ENCODE results near the gene SGTA. TPM values are rescaled to one million over a fixed set of nuclear protein-coding genes. Genes with fewer than 3 reads are reported as not detected.

SGTA gene
- polyA plus RNA-seq, 1 donor, result 41.3 TPM

DNA sequence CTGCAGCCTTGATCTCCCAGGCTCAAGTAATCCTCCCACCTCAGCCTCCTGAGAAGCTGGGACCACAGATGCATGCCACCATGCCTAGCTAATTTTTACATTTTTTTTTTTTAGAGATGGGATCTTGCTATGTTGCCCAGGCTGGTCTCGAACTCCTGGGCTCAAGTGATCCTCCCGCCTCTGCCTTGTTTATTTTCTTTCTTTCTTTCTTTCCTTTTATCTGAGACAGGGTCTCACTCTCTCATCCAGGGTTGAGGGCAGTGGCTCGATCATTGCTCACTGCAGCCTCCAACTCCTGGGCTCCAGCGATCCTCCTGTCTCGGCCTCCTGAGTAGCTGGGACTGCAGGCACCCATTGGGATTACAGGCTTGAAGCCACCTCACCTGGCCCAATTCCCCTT is 76.8 kb downstream of the SGTA start:
- 88% methylated on average over 1 of the region's 5 CpGs for WGBS (ENCODE audit: insufficient coverage, low lambda C conversion rate)

More for the DNA sequence above, 76.8 kb downstream of the SGTA start:
- no peaks in the 10 kb centered on the region for H3K9me3 ChIP-seq (ENCODE audit: control insufficient read depth, low read depth, low read length)
- no peak for DNase-seq
- H3K27ac ChIP-seq (ENCODE audit: low read length), result no peak overlapping the region
- H3K27me3 ChIP-seq (ENCODE audit: control insufficient read depth, insufficient read depth, low read length), result peaks cover 24% of the 10 kb centered on the region
- peaks cover 4% of the 10 kb centered on the region for H3K4me1 ChIP-seq (ENCODE audit: control insufficient read depth, insufficient read depth, low read length)
- H3K4me3 ChIP-seq (ENCODE audit: low read length), result no peak overlapping the region
- H3K36me3 ChIP-seq (ENCODE audit: control insufficient read depth, insufficient read depth, low read length), result no peaks in the 10 kb centered on the region

Other genes with a start within 250 kb of the SGTA start
- 2.2 TPM for gene GNG7, start 80.6 kb downstream of the SGTA start, polyA plus RNA-seq
- 2.6 TPM for gene DIRAS1, start 61.9 kb downstream of the SGTA start, polyA plus RNA-seq
- gene SLC39A3, start 43.3 kb downstream of the SGTA start, polyA plus RNA-seq, result 18.2 TPM
- gene THOP1, start 2.2 kb upstream of the SGTA start, polyA plus RNA-seq, result 41.3 TPM
- 5.5 TPM for gene ZNF554, start 36.6 kb upstream of the SGTA start, polyA plus RNA-seq
- gene ZNF555, start 58.2 kb upstream of the SGTA start, polyA plus RNA-seq, result 4.9 TPM
- gene ZNF556, start 84.1 kb upstream of the SGTA start, polyA plus RNA-seq, result 0.13 TPM
- gene ZNF57, start 117.7 kb upstream of the SGTA start, polyA plus RNA-seq, result 11.3 TPM
- gene ZNF77, start 161.7 kb upstream of the SGTA start, polyA plus RNA-seq, result 7.4 TPM
- 2.1 TPM for gene TLE6, start 194.3 kb upstream of the SGTA start, polyA plus RNA-seq
- 87.9 TPM for gene TLE2, start 246.0 kb upstream of the SGTA start, polyA plus RNA-seq